ENCODE data around the gene BMAL1. TPM values are rescaled to one million over a fixed set of nuclear protein-coding genes. Genes with fewer than 3 reads are reported as not detected.
A peak's percentile ranks its signal among the peaks of the same experiment; 100 is the strongest.

The BMAL1 gene
- total and polyA plus RNA-seq, 2 donors (not counting 1 experiment from before 2014, with no cell fraction given) = 10.7 to 11.2 TPM

GRCh38 chr11:13259374-13259773, 18.2 kb upstream of the BMAL1 start:
- H3K4me2 ChIP-seq (ENCODE audit: extremely low read depth, insufficient read depth, low read length) = no peak overlapping the region
- H3K79me2 ChIP-seq (ENCODE audit: control insufficient read depth, insufficient read depth, low read length) = no peaks in the 10 kb centered on the region
- no peaks in the 10 kb centered on the region for H3K9me3 ChIP-seq (ENCODE audit: control insufficient read depth, insufficient read depth, low read depth, low read length)
- no peaks in the 10 kb centered on the region for H3K36me3 ChIP-seq (ENCODE audit: control insufficient read depth, insufficient read depth, low read length)
- TF ChIP-seq EZH2 (IDR thresholded peaks at IDR 0.05; ENCODE audit: low read length, missing control alignments) = no peak
- TF ChIP-seq CTCF (conservative IDR thresholded peaks at IDR 0.05 in 1 of 2, IDR thresholded peaks at IDR 0.05 in 1 of 2; ENCODE audit: low read depth in 1 of 2, low read length in 2 of 2) = no peak
- H4K20me1 ChIP-seq (ENCODE audit: control insufficient read depth, extremely low read depth, insufficient read depth, low read length) = no peaks in the 10 kb centered on the region
- no peak overlapping the region for H3K27ac ChIP-seq (ENCODE audit: insufficient read depth, low read length)
- H3K4me3 ChIP-seq (replicated peaks in 1 of 4; ENCODE audit: control extremely low read depth in 1 of 4, insufficient read depth in 1 of 4, low read depth in 3 of 4, low read length in 4 of 4) = no peak overlapping the region
- no peaks in the 10 kb centered on the region for H3K27me3 ChIP-seq (ENCODE audit: control insufficient read depth, insufficient read depth, low read length)
- H3K9ac ChIP-seq (ENCODE audit: insufficient read depth, low read length) = no peak overlapping the region
- no peak for DNase-seq (ENCODE audit: low read depth in 2 of 2)
- peaks cover 20% of the 10 kb centered on the region for H3K4me1 ChIP-seq (ENCODE audit: control insufficient read depth, extremely low read depth, insufficient read depth, low read length)
- no peak overlapping the region for H2AFZ ChIP-seq (ENCODE audit: low read length)

GRCh38 chr11:13260201-13260962, 17.2 kb upstream of the BMAL1 start:
- H4K20me1 ChIP-seq (ENCODE audit: control insufficient read depth, extremely low read depth, insufficient read depth, low read length) = no peaks in the 10 kb centered on the region
- no peaks in the 10 kb centered on the region for H3K27me3 ChIP-seq (ENCODE audit: control insufficient read depth, insufficient read depth, low read length)
- no peak overlapping the region for H3K9ac ChIP-seq (ENCODE audit: insufficient read depth, low read length)
- H3K4me2 ChIP-seq (ENCODE audit: extremely low read depth, insufficient read depth, low read length) = peak overlapping the region; percentile 61
- H3K27ac ChIP-seq (ENCODE audit: insufficient read depth, low read length) = peak overlapping the region; percentile 90
- no peaks in the 10 kb centered on the region for H3K36me3 ChIP-seq (ENCODE audit: control insufficient read depth, insufficient read depth, low read length)
- peaks cover 20% of the 10 kb centered on the region for H3K4me1 ChIP-seq (ENCODE audit: control insufficient read depth, extremely low read depth, insufficient read depth, low read length)
- H2AFZ ChIP-seq (ENCODE audit: low read length) = no peak overlapping the region
- TF ChIP-seq CTCF (conservative IDR thresholded peaks at IDR 0.05 in 1 of 2, IDR thresholded peaks at IDR 0.05 in 1 of 2; ENCODE audit: low read depth in 1 of 2, low read length in 2 of 2) (no peak), EZH2 (IDR thresholded peaks at IDR 0.05; ENCODE audit: low read length, missing control alignments) (no peak)
- peak in 1 of 2 donors; percentile 23 for DNase-seq (ENCODE audit: low read depth in 2 of 2)
- H3K9me3 ChIP-seq (ENCODE audit: control insufficient read depth, insufficient read depth, low read depth, low read length) = no peaks in the 10 kb centered on the region
- H3K4me3 ChIP-seq (replicated peaks in 1 of 4; ENCODE audit: control extremely low read depth in 1 of 4, insufficient read depth in 1 of 4, low read depth in 3 of 4, low read length in 4 of 4) = no peak overlapping the region
- no peaks in the 10 kb centered on the region for H3K79me2 ChIP-seq (ENCODE audit: control insufficient read depth, insufficient read depth, low read length)

- Histone ChIP-seq H3K9ac (ENCODE audit: insufficient read depth, low read length) (peak overlapping the region; percentile 9), H3K4me1 (ENCODE audit: control insufficient read depth, extremely low read depth, insufficient read depth, low read length) (peaks cover 20% of the 10 kb centered on the region), H3K9me3 (ENCODE audit: control insufficient read depth, insufficient read depth, low read depth, low read length) (no peaks in the 10 kb centered on the region), H3K36me3 (ENCODE audit: control insufficient read depth, insufficient read depth, low read length) (no peaks in the 10 kb centered on the region), H3K79me2 (ENCODE audit: control insufficient read depth, insufficient read depth, low read length) (no peaks in the 10 kb centered on the region), H3K4me2 (ENCODE audit: extremely low read depth, insufficient read depth, low read length) (peak overlapping the region; percentile 61), H4K20me1 (ENCODE audit: control insufficient read depth, extremely low read depth, insufficient read depth, low read length) (no peaks in the 10 kb centered on the region), H2AFZ (ENCODE audit: low read length) (peak overlapping the region; percentile 6), H3K4me3 (replicated peaks in 1 of 4; ENCODE audit: control extremely low read depth in 1 of 4, insufficient read depth in 1 of 4, low read depth in 3 of 4, low read length in 4 of 4) (no peak overlapping the region), H3K27ac (ENCODE audit: insufficient read depth, low read length) (peak overlapping the region; percentile 90), H3K27me3 (ENCODE audit: control insufficient read depth, insufficient read depth, low read length) (no peaks in the 10 kb centered on the region)
- DNase-seq (ENCODE audit: low read depth in 2 of 2) = peak; percentile 27 to 46
- TF ChIP-seq EZH2 (IDR thresholded peaks at IDR 0.05; ENCODE audit: low read length, missing control alignments) (no peak), CTCF (conservative IDR thresholded peaks at IDR 0.05 in 1 of 2, IDR thresholded peaks at IDR 0.05 in 1 of 2; ENCODE audit: low read depth in 1 of 2, low read length in 2 of 2) (no peak)
Measured at GRCh38 chr11:13260963-13261588, 16.5 kb upstream of the BMAL1 start.

All from fibroblast of lung (primary cell).